Calu3 (cell line): ENCODE results near the gene AQP9. TPM values are rescaled to one million over a fixed set of nuclear protein-coding genes. Genes with fewer than 3 reads are reported as not detected.
"Not testable (repeated sequence)": the region's sequence is repeated elsewhere in the genome, so short reads cannot be mapped to it uniquely, and the experiment has no call there.

ENCODE experiments used
- BruUV-seq: library from RNA; stranded (reverse); fragments of 400-500 nt; replicated peaks from 2 replicates; lab custom pipeline; 2021; lab: Mats Ljungman, UMichigan
- CTCF ChIA-PET: fragments of 300-600 bp; sonication (Branson Sonifier 250); formaldehyde crosslinking; loops from one replicate; lab custom pipeline; 2022; ENCODE audit warnings: antibody characterized with exemption; lab: Charles Lee
- DNase-seq: peaks from one replicate; pipeline ENCODE4 v3.0.0; 2022
- H3K27ac Mint-ChIP-seq: one replicate; pipeline ENCODE4 v1.8.0; 2022; ENCODE audit warnings: mixed read lengths; ENCODE audit not compliant: unreplicated experiment
- H3K27me3 Mint-ChIP-seq: one replicate; pipeline ENCODE4 v1.8.0; 2022; ENCODE audit warnings: mixed read lengths; ENCODE audit not compliant: unreplicated experiment
- H3K36me3 Mint-ChIP-seq: one replicate; pipeline ENCODE4 v1.8.0; 2022; ENCODE audit warnings: mild to moderate bottlenecking, moderate library complexity, mixed read lengths; ENCODE audit not compliant: insufficient read depth, unreplicated experiment
- H3K4me1 Mint-ChIP-seq: one replicate; pipeline ENCODE4 v1.8.0; 2022; ENCODE audit warnings: mild to moderate bottlenecking, low read depth, mixed read lengths; ENCODE audit not compliant: unreplicated experiment
- H3K4me3 Mint-ChIP-seq: one replicate; pipeline ENCODE4 v1.8.0; 2022; ENCODE audit warnings: mild to moderate bottlenecking, low read depth, moderate library complexity, mixed read lengths; ENCODE audit not compliant: unreplicated experiment
- H3K9me3 Mint-ChIP-seq: one replicate; pipeline ENCODE4 v1.8.0; 2022; ENCODE audit warnings: low read depth, mixed read lengths; ENCODE audit not compliant: unreplicated experiment
- intact Hi-C: fragments of 100-400 bp; cut with micrococcal nuclease; formaldehyde crosslinking; loops from one replicate; pipeline ENCODE4 v1.10.0; 2022; ENCODE audit not compliant: unreplicated experiment
- total RNA-seq: library from RNA; stranded (reverse); gene quantifications from 2 replicates; pipeline ENCODE4 v1.2.3, GENCODE V29; 2022
- TF ChIP-seq, protein P1 (sequence below): fragments of 200-600 bp; IDR thresholded peaks from one replicate; pipeline ENCODE4 v1.8.0; 2022; ENCODE audit warnings: antibody characterized with exemption; ENCODE audit not compliant: unreplicated experiment

Gene AQP9
- total RNA-seq, 1 experiment from 2014 or later = not detected

DNA sequence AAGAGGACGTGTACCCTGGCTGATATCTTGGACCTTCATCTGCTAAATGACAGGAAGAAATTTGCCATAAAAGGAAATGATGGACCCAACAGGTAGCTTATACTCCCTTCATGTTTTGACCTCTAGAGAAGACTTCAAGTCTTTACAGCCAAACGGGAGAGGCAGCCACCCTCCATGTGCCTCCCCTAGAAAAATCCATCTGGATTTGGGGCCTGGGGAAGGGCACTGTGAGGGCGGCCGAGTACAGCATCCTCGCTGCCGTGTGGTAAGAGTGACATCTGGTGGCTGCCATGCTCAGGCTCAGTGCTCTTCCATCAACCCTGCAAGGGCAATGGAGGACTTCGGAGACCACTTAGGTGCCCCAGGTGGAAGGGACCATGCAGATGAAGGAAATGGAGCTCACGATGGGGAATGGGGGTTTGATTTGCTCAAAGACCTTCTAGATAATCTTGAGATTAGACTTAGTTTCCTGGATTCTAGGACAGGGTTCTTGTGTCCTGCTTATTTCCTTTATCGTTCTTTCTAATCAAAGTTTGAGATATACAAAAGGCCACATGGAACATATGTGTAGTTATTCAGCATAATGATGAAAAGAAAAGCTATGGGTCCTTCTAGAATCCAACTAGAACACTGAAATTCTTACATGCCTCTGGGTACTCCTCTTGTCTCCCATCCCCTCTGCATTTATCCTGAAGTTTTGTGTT is 44.4 kb downstream of the AQP9 start:
- TF ChIP-seq, protein P1, sequence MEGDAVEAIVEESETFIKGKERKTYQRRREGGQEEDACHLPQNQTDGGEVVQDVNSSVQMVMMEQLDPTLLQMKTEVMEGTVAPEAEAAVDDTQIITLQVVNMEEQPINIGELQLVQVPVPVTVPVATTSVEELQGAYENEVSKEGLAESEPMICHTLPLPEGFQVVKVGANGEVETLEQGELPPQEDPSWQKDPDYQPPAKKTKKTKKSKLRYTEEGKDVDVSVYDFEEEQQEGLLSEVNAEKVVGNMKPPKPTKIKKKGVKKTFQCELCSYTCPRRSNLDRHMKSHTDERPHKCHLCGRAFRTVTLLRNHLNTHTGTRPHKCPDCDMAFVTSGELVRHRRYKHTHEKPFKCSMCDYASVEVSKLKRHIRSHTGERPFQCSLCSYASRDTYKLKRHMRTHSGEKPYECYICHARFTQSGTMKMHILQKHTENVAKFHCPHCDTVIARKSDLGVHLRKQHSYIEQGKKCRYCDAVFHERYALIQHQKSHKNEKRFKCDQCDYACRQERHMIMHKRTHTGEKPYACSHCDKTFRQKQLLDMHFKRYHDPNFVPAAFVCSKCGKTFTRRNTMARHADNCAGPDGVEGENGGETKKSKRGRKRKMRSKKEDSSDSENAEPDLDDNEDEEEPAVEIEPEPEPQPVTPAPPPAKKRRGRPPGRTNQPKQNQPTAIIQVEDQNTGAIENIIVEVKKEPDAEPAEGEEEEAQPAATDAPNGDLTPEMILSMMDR = peak; percentile 93
- no peaks in the 10 kb centered on the region for H3K36me3 Mint-ChIP-seq
- no TSS peak for BruUV-seq
- intact Hi-C loops = loop anchor here (1.0 to 10.0 kb wide), 4 partner anchors 105 to 618 kb away; no protein-coding TSS in a partner anchor
- no peak overlapping the region for H3K4me3 Mint-ChIP-seq
- H3K9me3 Mint-ChIP-seq = no peaks in the 10 kb centered on the region
- CTCF ChIA-PET = interaction anchor here (1.0 to 4.0 kb wide), 3 partner anchors 105 to 112 kb away, joined by 3 to 25 read pairs (median 4); no protein-coding TSS in a partner anchor
- DNase-seq = peak; percentile 71
- no peak overlapping the region for H3K27ac Mint-ChIP-seq
- no peaks in the 10 kb centered on the region for H3K4me1 Mint-ChIP-seq
- peaks cover 36% of the 10 kb centered on the region for H3K27me3 Mint-ChIP-seq

DNA sequence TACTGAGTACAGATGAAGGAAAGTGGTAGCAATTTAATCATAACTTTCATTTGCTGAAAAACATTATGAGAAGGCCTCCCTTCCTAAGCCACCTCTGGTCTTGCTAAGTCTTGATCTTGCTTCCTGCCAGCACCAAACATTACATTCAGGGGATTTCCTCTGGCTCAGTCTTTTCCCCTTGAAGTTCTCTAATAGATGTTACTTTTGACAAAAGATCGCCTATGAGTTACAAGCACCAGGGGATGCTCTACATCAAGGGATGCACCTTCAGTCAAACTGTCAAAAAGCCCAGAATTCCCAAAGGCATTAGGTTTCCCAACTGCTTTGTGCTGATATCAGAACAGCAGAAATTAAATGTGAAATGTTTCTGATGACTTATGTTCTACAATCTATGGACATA is 47.3 kb downstream of the AQP9 start:
- Mint-ChIP-seq H3K4me3 (no peak overlapping the region), H3K27me3 (peaks cover 34% of the 10 kb centered on the region), H3K36me3 (no peaks in the 10 kb centered on the region), H3K9me3 (no peaks in the 10 kb centered on the region), H3K27ac (no peak overlapping the region), H3K4me1 (no peaks in the 10 kb centered on the region)
- intact Hi-C loops = loop anchor here (10.0 kb wide), 1 partner anchor 621 kb away; no protein-coding TSS in a partner anchor
- DNase-seq = no peak
- no TSS peak for BruUV-seq
- CTCF ChIA-PET = no interaction called here
- TF ChIP-seq, protein P1 = no peak

GRCh38 chr15:58189148-58189811 is 51.1 kb downstream of the AQP9 start:
- intact Hi-C loops = loop anchor here (10.0 kb wide), 1 partner anchor 624 kb away; no protein-coding TSS in a partner anchor
- no peak overlapping the region for H3K27ac Mint-ChIP-seq
- TF ChIP-seq, protein P1 = no peak
- H3K4me3 Mint-ChIP-seq = no peak overlapping the region
- H3K9me3 Mint-ChIP-seq = no peaks in the 10 kb centered on the region
- CTCF ChIA-PET = no interaction called here
- no peak for DNase-seq
- no peaks in the 10 kb centered on the region for H3K36me3 Mint-ChIP-seq
- BruUV-seq = no TSS peak
- peaks cover 16% of the 10 kb centered on the region for H3K27me3 Mint-ChIP-seq
- H3K4me1 Mint-ChIP-seq = no peaks in the 10 kb centered on the region

- peak; percentile 13 for DNase-seq
- H3K4me1 Mint-ChIP-seq = no peaks in the 10 kb centered on the region
- H3K27ac Mint-ChIP-seq = no peak overlapping the region
- intact Hi-C loops = no loop called here
- H3K9me3 Mint-ChIP-seq = peaks cover 3% of the 10 kb centered on the region
- H3K4me3 Mint-ChIP-seq = no peak overlapping the region
- TF ChIP-seq, protein P1 = no peak
- H3K36me3 Mint-ChIP-seq = no peaks in the 10 kb centered on the region
- no TSS peak for BruUV-seq
- H3K27me3 Mint-ChIP-seq = peaks cover 24% of the 10 kb centered on the region
- CTCF ChIA-PET = no interaction called here
These were observed 52.2 kb downstream of the AQP9 start for GRCh38 chr15:58190419-58190818.

GRCh38 chr15:58193636-58194035 is 55.5 kb downstream of the AQP9 start:
- peak overlapping the region; percentile 30 for H3K4me3 Mint-ChIP-seq
- H3K9me3 Mint-ChIP-seq, H3K36me3 Mint-ChIP-seq, intact Hi-C loops, H3K27ac Mint-ChIP-seq, BruUV-seq, H3K4me1 Mint-ChIP-seq: not testable (repeated sequence)
- peaks cover 39% of the 10 kb centered on the region for H3K27me3 Mint-ChIP-seq
- CTCF ChIA-PET = interaction anchor here (0.6 kb wide), 1 partner anchor 928 kb away, joined by 6 read pairs; no protein-coding TSS in a partner anchor
- peak; percentile 46 for DNase-seq
